Neuronal stem cell (in vitro differentiated cells): Measurements from ENCODE around the gene FBXW7.

Source experiments
- DNase-seq: peaks from one replicate; pipeline ENCODE4 v3.0.0-alpha.2; 2013; ENCODE audit warnings: low spot score
- H2AFZ ChIP-seq: one replicate; pipeline ENCODE4 v1.6.1; 2013; ENCODE audit warnings: mild to moderate bottlenecking, low read length, inconsistent platforms
- H2AK5ac ChIP-seq: 2 replicates; pipeline ENCODE4 v1.6.1; 2013; ENCODE audit warnings: low read depth, mild to moderate bottlenecking, inconsistent platforms, low read length, moderate library complexity, mixed read lengths
- H2BK120ac ChIP-seq: 2 replicates; pipeline ENCODE4 v1.6.1; 2013; ENCODE audit warnings: low read depth, mild to moderate bottlenecking, inconsistent platforms, low read length, moderate library complexity, mixed read lengths
- H2BK12ac ChIP-seq: one replicate; pipeline ENCODE4 v1.6.1; 2013; ENCODE audit warnings: low read length, inconsistent platforms
- H2BK15ac ChIP-seq: 2 replicates; pipeline ENCODE4 v1.6.1; 2013; ENCODE audit warnings: mild to moderate bottlenecking, low read length, inconsistent platforms, mixed read lengths
- H2BK5ac ChIP-seq: one replicate; pipeline ENCODE4 v1.6.1; 2013; ENCODE audit warnings: inconsistent platforms, mild to moderate bottlenecking, low read length, moderate library complexity
- H3K14ac ChIP-seq: one replicate; pipeline ENCODE4 v1.6.1; 2013; ENCODE audit warnings: low read length, inconsistent platforms
- H3K18ac ChIP-seq: 2 replicates; pipeline ENCODE4 v1.6.1; 2013; ENCODE audit warnings: low read length, inconsistent platforms
- H3K23ac ChIP-seq: 2 replicates; pipeline ENCODE4 v1.6.1; 2013; ENCODE audit warnings: low read depth, mild to moderate bottlenecking, mixed read lengths, low read length, inconsistent platforms; ENCODE audit not compliant: poor library complexity
- H3K27ac ChIP-seq: replicated peaks from 3 replicates; pipeline ENCODE4 v1.5.1; 2013; ENCODE audit warnings: low read length, inconsistent platforms
- H3K27me3 ChIP-seq, 3 experiments: 2 replicates each; pipeline ENCODE4 v1.6.1; 2013; ENCODE audit warnings: low read length in 3 of 3, mild to moderate bottlenecking in 2 of 3, inconsistent platforms in 1 of 3, low read depth in 1 of 3, mixed read lengths in 1 of 3, moderate library complexity in 1 of 3; ENCODE audit not compliant: control insufficient read depth in 3 of 3, insufficient read depth in 3 of 3
- H3K36me3 ChIP-seq, 2 donors: replicated peaks in 1 of 2; 2 replicates each; pipeline ENCODE4 v1.6.1; 2013; ENCODE audit warnings: low read length in 2 of 2; ENCODE audit not compliant: control insufficient read depth in 2 of 2, insufficient read depth in 2 of 2
- H3K4ac ChIP-seq: 2 replicates; pipeline ENCODE4 v1.6.1; 2013; ENCODE audit warnings: inconsistent platforms, mild to moderate bottlenecking, low read length, moderate library complexity
- H3K4me1 ChIP-seq, 2 donors: 1 replicate in 1 of 2; 2 replicates in 1 of 2; pipeline ENCODE4 v1.6.1; 2013; ENCODE audit warnings: low read length in 2 of 2, low read depth in 1 of 2; ENCODE audit not compliant: control insufficient read depth in 2 of 2, insufficient read depth in 1 of 2
- H3K4me2 ChIP-seq: one replicate; pipeline ENCODE4 v1.6.1; 2013; ENCODE audit warnings: mild to moderate bottlenecking, low read length, inconsistent platforms; ENCODE audit not compliant: insufficient read depth, poor library complexity, severe bottlenecking
- H3K4me3 ChIP-seq, 2 donors: 2 replicates each; pipeline ENCODE4 v1.5.1; 2013; ENCODE audit warnings: low read length in 2 of 2, mild to moderate bottlenecking in 2 of 2, inconsistent platforms in 1 of 2, moderate library complexity in 1 of 2
- H3K79me1 ChIP-seq: one replicate; pipeline ENCODE4 v1.6.1; 2013; ENCODE audit warnings: low read depth, mild to moderate bottlenecking, inconsistent platforms, low read length, moderate library complexity
- H3K9ac ChIP-seq: one replicate; pipeline ENCODE4 v1.6.1; 2013; ENCODE audit warnings: mild to moderate bottlenecking, low read depth, low read length, inconsistent platforms; ENCODE audit not compliant: poor library complexity
- H3K9me3 ChIP-seq, 2 donors: replicated peaks in 1 of 2; 2 replicates each; pipeline versions ENCODE3 to v1.6.1; 2013; ENCODE audit warnings: low read length in 2 of 2, mild to moderate bottlenecking in 2 of 2, inconsistent platforms in 1 of 2, low read depth in 1 of 2, mixed read lengths in 1 of 2, moderate library complexity in 1 of 2; ENCODE audit not compliant: control insufficient read depth in 2 of 2, insufficient read depth in 1 of 2
- H4K8ac ChIP-seq: one replicate; pipeline ENCODE4 v1.6.1; 2013; ENCODE audit warnings: low read depth, mild to moderate bottlenecking, inconsistent platforms, low read length, moderate library complexity
- H4K91ac ChIP-seq: one replicate; pipeline ENCODE4 v1.6.1; 2013; ENCODE audit warnings: low read length, low read depth, mild to moderate bottlenecking, inconsistent platforms; ENCODE audit not compliant: poor library complexity
- WGBS, 2 donors: extraction: QIAGEN DNeasy Blood & Tissue Kit; methylation state at CpG; one replicate each; pipeline ENCODE4 v1.1.7; 2013; ENCODE audit warnings: missing lambda C conversion rate in 2 of 2, mixed read lengths in 1 of 2; ENCODE audit not compliant: insufficient read length in 2 of 2, insufficient replicate concordance in 1 of 2; ENCODE audit errors: extremely low coverage in 2 of 2; 5-methylcytosine and 5-hydroxymethylcytosine counted together

Gene FBXW7

GRCh38 chr4:152573861-152574260 lies 38.0 kb upstream of the FBXW7 start:
- Histone ChIP-seq H2BK15ac (no peak overlapping the region), H3K4me3 (no peak overlapping the region), H3K4ac (no peak overlapping the region), H2AFZ (no peak overlapping the region), H3K4me2 (no peak overlapping the region), H4K8ac (no peak overlapping the region), H2BK120ac (no peak overlapping the region), H2BK12ac (no peak overlapping the region), H3K4me1 (peaks cover 0 to 6% of the 10 kb centered on the region in 2 donors), H2BK5ac (no peak overlapping the region), H3K79me1 (no peaks in the 10 kb centered on the region), H3K14ac (no peak overlapping the region), H3K18ac (no peak overlapping the region), H4K91ac (no peak overlapping the region), H3K27me3 (peaks cover 0 to 8% (median 0%) of the 10 kb centered on the region in 3 experiments), H3K27ac (no peak overlapping the region), H2AK5ac (no peak overlapping the region), H3K36me3 (no peaks in the 10 kb centered on the region), H3K23ac (no peak overlapping the region), H3K9ac (no peak overlapping the region), H3K9me3 (no peaks in the 10 kb centered on the region)
- DNase-seq: no peak
- no CpG with 5 or more reads among the region's 2 CpGs for WGBS, 2 donors

DNA sequence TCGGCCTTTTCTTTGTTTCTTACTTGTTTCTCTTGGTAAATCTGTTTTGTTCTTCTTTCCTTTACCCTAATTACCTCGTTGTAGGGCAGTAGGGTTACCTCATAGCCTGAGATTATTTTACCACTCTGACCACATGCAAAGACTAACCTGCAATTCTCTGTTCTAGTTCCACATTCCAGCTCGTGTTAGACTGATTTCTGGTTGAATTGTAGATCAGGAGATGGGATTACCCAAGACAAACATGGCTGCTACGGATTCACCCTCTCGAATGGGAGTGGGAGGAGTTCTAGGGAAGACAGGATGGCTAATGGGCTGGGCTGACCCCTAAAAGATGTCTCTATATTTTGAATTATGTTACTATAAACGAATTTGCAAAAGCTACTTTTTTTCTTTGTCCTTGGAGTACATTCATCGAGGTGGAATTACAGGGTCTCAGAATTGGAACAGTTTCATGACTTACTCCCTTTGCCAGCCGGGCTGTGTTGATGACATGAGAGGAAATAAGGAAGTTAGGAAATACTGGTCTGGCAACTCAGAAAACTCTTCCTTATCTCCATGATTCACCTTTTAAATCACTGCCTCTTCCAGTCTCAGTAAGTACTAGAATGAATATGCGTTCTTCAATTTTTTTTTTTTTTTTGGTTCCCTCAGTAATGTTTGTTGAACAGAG lies 36.7 kb upstream of the FBXW7 start:
- no peak for DNase-seq
- H2BK120ac ChIP-seq: no peak overlapping the region
- H3K9ac ChIP-seq: no peak overlapping the region
- no peak overlapping the region for H3K14ac ChIP-seq
- H3K18ac ChIP-seq: no peak overlapping the region
- H3K23ac ChIP-seq: no peak overlapping the region
- peak overlapping the region; percentile 27 for H2AFZ ChIP-seq
- no peak overlapping the region for H2BK15ac ChIP-seq
- no peak overlapping the region for H3K4ac ChIP-seq
- H3K27me3 ChIP-seq: peaks cover 0 to 4% (median 0%) of the 10 kb centered on the region in 3 experiments
- no peak overlapping the region for H2BK12ac ChIP-seq
- H4K8ac ChIP-seq: no peak overlapping the region
- H4K91ac ChIP-seq: no peak overlapping the region
- H2BK5ac ChIP-seq: no peak overlapping the region
- no peaks in the 10 kb centered on the region for H3K9me3 ChIP-seq
- no peaks in the 10 kb centered on the region for H3K79me1 ChIP-seq
- H3K4me3 ChIP-seq: no peak overlapping the region
- H3K36me3 ChIP-seq: no peaks in the 10 kb centered on the region
- H3K27ac ChIP-seq: no peak overlapping the region
- no peak overlapping the region for H2AK5ac ChIP-seq
- no CpG with 5 or more reads among the region's 9 CpGs for WGBS, 2 donors
- peaks cover 0 to 6% of the 10 kb centered on the region in 2 donors for H3K4me1 ChIP-seq
- no peak overlapping the region for H3K4me2 ChIP-seq

DNA sequence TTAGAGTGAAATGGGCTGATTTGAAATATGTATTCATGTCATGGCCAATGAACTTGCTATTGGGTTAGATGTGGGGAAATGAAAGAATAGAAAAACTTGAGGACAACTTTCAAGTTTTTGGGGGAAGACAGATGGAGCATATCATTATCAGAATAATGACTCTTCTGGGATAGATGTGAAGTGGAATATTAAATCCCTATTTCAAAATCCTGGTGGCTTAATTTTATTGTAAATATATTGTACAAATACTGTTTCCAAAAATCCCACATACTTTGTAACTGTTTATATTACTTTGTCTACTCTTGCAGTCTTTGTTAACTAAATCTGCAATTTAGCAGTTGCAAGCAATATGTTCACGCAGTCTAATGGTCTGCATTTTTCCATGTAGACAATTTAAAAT lies 35.9 kb upstream of the FBXW7 start:
- Histone ChIP-seq H3K23ac (no peak overlapping the region), H2BK5ac (no peak overlapping the region), H3K27me3 (peaks cover 0 to 4% (median 0%) of the 10 kb centered on the region in 3 experiments), H3K4me1 (peaks cover 0 to 6% of the 10 kb centered on the region in 2 donors), H3K27ac (no peak overlapping the region), H3K36me3 (no peaks in the 10 kb centered on the region), H3K79me1 (no peaks in the 10 kb centered on the region), H3K14ac (no peak overlapping the region), H4K8ac (no peak overlapping the region), H3K9me3 (no peaks in the 10 kb centered on the region), H3K18ac (no peak overlapping the region), H2AK5ac (no peak overlapping the region), H3K4ac (no peak overlapping the region), H3K4me3 (no peak overlapping the region), H2BK15ac (no peak overlapping the region), H2BK12ac (no peak overlapping the region), H4K91ac (no peak overlapping the region), H2AFZ (no peak overlapping the region), H3K9ac (no peak overlapping the region), H3K4me2 (no peak overlapping the region), H2BK120ac (no peak overlapping the region)
- no peak for DNase-seq
- WGBS, 2 donors: no CpG with 5 or more reads among the region's 1 CpG

DNA sequence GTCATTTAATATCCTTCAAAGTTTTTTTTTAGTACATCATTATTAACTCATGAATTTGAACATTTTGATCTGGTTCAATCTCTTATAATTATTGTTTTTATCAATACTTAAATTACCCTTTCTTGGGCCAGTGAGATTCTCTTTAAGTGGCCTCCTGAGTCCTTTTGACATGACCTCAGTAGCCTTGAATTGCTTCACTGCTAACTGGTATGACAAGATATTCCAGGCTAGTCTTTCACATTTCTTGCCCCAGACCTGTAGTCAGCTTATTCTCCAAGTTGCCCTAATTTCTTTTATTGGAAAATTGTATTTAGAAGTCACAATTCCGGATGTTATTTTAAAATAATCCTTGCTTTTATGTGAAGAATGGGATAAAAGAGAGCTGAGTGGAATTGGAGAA lies 35.4 kb upstream of the FBXW7 start:
- Histone ChIP-seq H3K23ac (no peak overlapping the region), H2BK12ac (no peak overlapping the region), H3K27ac (no peak overlapping the region), H2BK15ac (no peak overlapping the region), H3K9me3 (no peaks in the 10 kb centered on the region), H3K27me3 (peaks cover 0 to 4% (median 0%) of the 10 kb centered on the region in 3 experiments), H3K9ac (no peak overlapping the region), H3K4ac (no peak overlapping the region), H3K79me1 (no peaks in the 10 kb centered on the region), H3K4me1 (peaks cover 0 to 6% of the 10 kb centered on the region in 2 donors), H2BK5ac (no peak overlapping the region), H3K18ac (no peak overlapping the region), H4K8ac (no peak overlapping the region), H2AFZ (no peak overlapping the region), H2AK5ac (no peak overlapping the region), H4K91ac (no peak overlapping the region), H3K4me2 (no peak overlapping the region), H3K14ac (no peak overlapping the region), H2BK120ac (no peak overlapping the region), H3K4me3 (no peak overlapping the region), H3K36me3 (no peaks in the 10 kb centered on the region)
- no CpG with 5 or more reads among the region's 1 CpG for WGBS, 2 donors
- no peak for DNase-seq
